Ecto neural progenitor cell (in vitro differentiated cells): ENCODE measurements around the gene TMEM266.

Source experiments
- DNase-seq: peaks from one replicate; pipeline ENCODE4 v3.0.0-alpha.2; 2018; ENCODE audit warnings: low spot score

TMEM266 gene

DNA sequence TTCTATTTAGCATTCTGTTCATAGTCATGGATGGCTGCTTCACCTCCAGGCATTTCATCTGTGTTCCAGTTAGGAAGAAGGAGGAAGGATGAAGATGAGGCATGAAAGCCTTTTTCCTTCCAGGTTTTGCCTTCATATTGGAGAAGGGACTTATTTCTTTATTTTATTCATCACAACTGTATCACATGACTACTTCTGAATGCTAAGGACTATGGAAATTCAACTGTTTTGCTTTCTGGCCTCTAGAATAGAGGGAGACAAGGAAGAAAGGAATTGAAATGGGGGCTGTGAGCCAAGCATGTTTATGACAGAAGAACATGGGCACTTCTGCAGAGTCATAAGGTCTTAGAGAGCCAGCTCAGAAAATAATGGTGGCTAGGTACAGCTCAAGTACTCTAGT is 10.4 kb downstream of the TMEM266 start:
- no peak for DNase-seq

DNA sequence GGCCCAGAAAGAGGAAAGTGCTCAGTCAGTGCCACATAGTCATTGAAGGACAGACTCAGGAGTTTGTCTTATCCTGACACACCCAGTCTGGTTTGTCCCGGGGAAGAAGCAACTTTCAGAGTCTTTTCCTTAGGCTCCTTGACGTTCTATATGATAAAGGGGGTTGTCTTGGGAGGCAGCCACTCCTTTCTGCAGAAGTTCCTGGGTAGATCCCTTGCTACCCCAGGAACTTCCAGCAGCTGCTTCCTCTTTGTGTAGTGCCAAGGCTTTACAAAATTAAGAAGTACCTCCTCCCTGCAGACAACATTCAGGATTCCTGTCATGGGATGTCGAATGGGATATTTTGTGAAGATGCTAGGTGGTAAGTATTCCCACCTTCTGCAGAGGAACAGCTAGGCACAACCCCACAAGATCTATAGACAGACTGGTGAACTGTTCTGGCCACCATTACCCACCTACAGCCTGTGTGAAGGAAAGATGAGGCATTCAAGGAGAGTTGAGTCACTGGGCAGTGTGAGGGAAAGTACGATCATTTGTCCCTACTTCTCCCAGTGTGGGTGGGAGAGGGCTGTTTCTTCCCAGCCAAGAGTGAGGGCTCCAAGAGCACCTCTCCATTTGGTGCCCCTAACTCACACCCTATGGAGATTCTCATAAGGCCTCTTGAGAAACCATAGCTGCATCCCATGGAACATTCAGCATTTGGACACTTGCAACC is 11.3 kb downstream of the TMEM266 start:
- DNase-seq, result no peak

DNA sequence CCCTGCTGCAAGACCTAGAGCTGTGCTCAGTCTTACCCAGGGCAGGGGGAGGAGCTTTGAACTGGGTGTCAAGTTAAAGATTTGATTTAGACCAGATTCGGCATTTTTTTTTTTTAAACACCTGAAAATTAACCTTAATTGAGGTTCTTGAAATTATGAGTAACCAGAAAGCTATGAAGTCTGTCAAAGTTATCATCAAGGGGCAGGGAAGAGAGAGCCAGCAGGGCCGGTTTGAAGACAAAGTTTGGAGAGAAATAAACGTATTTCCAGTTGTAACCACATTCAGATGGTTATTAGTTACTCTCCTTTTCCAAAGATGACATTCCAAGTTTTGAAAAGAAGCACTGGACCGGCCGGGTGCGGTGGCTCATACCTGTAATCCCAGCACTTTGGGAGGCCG is 12.0 kb downstream of the TMEM266 start:
- DNase-seq, result no peak

DNA sequence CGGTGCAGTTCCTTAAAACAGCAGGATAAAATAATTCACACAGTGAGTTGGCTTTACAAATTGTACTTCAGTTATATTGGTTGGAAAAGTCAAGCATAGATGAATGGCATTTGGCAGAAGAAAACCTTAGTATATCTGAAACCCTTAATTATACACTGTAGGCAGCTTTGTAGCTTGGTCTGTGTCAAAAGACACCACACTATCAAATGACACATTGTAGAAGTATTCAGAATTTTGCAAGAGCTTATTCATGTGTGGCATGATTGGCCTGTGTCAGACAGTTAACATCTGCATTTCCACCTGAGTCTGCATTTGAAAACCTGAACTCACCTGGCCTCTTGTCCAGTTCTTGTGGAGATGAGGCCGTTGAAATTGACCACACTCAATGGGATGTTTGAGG is 13.8 kb downstream of the TMEM266 start:
- DNase-seq, result no peak

DNA sequence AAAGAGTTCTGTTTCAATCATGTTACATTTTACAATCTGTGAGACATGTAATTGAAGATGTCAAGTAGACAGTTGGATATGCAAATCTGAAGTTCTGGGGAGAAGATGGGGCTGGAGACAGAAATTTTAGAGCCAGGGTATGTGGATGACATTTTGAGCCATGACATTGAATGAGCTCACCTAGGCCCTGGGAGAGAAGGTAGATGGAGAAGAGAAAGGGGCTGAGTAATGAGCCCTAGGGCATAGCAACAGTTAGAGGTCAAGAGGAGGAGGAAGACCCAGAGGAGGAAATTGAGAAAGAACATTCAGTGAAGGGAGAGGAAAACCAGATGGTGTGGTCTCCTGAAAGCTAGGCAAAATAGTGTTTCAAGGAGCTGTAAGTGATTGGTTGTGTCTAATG is 15.3 kb downstream of the TMEM266 start:
- no peak for DNase-seq

DNA sequence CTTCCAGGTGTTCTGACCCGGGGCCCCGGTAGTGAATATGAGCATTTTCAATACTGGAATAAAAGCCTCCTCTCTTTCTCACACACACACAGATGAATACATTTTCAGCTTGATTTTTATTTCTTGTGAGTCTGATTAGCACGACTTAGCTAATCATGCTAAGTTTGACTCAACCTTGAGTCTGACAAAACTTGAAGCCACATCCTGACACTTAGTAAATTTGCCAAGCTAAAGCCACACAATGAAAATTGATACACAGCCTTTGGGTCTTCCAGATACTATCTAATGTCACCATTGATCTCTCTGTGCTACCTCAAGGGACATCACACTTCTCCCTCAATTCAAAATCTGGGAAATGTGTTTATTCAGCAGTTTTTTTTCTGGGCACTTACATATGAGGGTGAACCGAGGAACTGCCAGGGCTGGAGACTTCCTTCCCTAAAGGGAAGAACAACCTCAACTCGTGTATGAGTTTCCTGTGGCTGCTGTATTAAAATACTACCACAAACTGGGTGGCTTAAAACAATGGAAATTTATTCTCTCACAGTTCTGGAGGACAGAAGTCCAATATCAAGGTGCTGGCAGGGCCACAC is 18.6 kb downstream of the TMEM266 start:
- DNase-seq, result no peak

DNA sequence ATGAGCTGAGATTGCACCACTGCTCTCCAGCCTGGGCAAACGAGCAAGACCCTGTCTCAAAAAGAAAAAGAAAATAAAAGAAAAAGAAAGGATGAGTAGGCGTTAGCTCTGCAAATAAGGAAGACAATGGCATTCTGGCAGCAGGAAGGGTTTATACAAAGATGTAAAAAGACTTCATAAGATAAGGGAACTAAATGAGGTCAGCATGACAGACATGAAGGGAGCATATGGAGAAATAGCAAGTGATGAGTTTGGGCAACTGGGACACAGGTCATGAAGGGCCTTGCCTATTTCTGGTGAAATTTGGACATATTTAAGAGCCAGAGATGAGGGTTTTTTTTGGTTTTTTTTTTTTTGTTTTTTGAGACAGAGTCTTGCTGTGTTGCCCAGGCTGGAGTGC is 24.5 kb downstream of the TMEM266 start:
- no peak for DNase-seq

DNA sequence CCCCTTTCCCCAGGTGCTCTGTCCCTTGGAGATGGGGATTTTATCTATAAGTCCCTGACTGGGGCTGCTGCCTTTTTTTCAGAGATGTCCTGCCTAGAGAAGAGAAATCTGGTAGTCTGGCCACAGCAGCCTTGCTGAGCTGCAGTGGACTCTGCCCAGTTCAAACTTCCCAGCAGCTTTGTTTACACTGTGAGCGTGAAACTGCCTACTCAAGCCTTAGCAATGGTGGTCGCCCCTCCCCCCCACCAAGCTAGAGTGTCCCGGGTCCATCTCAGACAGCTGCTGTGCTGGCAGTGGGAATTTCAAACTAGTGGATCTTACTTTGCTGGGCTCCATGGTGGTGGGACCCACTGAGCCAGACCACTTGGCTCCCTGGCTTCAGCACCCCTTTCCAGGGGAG is 38.9 kb downstream of the TMEM266 start:
- DNase-seq, result peak; percentile 50

DNA sequence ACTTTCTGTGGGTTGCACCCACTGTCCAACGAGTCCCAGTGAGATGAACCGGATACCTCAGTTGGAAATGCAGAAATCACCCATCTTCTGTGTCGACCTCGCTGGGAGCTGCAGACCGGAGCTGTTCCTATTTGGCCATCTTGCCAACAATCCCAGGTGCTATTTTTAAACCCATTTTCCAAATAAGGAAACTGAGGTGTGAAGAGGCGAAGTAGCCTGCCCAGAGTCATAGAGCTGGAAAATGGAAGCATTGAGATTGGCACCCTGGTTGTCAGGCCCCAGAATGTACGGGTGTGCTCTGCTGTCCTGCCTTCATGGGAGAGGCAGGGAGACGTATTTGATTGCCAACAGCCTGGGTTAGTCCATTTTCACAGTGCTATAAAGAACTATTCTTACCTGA is 39.6 kb downstream of the TMEM266 start:
- DNase-seq, result no peak

DNA sequence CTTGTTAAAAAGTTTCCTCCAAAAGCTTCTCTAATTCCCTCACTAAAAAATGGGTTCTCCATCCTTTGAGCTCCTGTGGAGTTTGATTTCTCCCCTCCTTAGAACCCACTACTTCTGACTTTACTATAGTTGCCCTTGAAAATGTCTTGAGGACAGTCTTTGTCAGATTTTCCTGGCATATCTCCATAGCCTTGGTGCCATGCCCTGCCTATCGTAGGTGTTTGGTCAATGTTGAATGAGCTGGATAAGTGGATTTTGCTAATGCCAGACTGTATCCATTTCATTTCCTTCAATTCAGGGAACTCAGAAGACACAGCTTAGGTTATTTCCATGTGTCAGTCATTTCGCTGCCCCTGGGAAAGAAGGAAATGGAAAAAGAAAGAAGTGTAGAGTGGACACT is 40.6 kb downstream of the TMEM266 start:
- DNase-seq, result no peak

DNA sequence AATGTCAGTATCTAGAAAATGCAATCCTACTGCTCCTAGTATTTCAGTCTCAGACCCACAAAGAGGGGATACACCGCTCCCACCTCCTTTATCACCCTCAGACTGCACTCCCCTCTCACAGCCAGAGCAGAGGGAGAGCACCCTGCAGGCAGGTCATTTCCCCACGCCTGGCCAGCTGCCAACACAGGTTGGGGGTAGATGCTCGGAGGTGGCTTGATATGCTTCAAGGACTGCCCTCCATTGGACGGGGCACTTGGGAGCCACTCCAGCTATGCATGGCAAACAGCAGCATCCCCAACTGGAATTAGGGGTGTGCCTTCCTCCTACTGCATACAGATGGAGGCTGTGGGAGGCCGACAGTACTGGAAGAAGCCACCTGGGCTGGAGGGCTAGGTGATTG is 41.9 kb downstream of the TMEM266 start:
- DNase-seq, result no peak

DNA sequence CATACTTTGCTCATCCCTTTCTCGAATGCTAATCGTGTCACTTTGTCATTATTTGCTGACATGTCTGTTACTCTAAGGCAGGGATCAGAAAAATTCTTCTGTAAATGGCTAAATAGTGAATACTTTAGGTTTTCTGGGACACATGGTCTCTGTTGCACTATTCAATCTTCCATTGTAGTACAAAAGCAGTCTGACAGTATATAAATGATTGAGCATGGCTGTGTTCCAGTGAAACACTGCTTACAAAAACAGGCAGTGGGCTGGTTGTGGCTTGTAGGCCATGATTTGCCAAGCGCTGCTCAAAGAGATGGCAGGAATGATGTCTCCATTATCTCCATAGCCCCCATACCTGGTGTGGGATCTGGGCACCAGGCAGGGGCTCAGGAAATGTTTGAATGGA is 45.6 kb downstream of the TMEM266 start:
- no peak for DNase-seq

DNA sequence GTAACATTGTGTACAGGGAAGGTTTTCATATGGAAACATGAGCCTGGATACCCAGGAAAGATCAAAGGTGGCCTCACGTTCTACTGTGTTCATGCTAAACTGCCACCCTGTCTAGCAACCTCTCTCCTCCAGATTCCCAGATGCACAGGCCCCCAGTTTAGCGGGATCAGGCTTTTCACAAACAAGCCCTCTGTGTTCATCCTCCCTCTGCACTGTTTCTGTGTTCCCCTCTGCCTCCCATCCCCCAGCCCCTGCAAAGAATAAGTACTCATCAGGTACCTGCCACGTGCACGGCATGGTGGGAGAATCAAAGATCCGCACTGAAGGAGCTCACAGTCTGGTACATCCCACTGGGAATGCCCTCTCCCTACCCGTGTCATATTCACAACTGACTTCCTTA is 46.1 kb downstream of the TMEM266 start:
- no peak for DNase-seq

DNA sequence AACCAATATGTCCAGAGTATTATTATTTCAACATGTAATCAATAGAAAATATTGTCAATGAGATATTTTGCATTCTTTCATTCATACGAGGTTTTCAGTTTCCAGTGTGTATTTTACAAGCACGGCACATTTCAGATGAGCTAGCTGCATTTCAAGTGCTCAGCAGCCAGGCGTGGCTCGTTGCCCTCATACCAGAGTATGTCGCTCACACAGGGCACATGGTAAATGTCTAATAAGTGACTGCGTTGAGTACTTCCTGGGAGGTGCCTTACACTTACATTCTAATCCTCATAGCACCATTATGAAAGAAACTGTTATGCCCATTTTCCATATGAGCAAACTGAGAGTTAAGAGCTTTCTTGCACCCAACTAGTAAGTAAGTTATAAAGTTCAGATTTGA is 47.4 kb downstream of the TMEM266 start:
- no peak for DNase-seq

DNA sequence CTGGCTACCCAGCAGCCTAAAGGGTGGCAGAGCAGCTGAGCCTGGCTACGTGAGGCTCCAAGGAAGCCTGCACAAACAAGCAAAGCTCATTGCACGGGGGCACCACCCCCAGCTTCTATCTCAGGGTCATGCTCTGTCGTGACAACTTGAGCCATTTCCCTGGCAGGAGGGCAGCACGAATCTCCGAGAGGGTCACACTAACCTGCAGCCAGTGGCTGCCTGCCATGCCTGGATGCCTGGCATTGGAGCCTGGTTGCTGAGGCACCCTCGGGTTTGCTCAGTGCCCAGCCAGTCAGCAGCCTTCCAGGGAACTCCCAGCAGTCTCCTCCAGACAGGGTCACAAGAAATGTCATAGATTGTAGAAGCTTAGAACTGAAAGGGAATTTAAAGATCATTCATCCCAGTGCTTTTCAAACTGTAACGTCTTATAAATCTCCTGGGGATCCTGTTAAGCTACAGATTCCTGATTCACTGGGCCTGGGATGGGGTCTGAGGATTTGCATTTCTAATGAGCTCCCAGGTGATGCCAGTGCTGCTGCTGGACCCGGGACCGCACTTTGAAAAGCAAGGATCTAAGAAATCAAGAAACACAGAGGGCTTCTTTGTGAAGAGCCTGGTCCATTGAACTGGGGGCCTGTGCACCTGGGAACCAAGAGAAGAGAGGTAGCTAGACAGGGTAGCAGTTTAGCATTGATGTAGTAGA is 48.4 kb downstream of the TMEM266 start:
- DNase-seq, result peak; percentile 56

DNA sequence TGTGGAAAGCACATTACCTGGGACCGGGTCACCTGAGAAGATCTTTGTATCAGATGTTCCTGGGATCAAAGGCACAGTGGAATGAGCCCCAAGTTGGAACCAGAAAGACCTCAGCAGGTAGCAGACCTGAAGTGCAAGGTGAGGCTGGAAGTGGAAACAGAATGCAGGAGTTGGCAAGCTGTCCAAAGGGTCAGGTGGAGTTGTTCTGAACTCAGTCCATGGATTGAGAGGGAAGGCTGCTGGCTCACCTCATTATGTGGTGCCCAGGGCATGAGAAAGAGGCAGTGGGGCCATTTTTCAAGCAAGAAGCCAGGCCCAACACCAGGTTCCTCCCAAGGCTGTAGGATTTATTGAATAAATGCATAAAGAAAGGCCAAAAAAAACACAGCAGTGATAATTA is 49.3 kb downstream of the TMEM266 start:
- no peak for DNase-seq

DNA sequence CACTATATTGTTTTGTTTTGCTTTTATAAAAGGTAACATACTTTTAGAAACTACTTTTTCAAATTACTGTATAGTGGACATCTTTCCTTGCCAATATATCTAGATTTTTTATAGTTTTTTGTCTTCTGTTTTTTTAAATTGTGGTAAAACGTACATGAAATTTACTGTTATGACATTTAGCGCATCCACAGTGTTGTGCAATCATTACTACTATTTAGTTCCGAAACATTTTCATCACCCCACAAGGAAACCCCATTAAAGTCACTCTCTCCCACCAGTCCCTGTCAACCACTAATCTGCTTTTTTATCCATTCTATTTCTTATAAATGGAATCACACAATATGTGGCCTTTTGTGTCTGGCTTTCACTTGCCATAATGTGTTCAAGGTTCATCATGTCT is 54.8 kb downstream of the TMEM266 start:
- no peak for DNase-seq

DNA sequence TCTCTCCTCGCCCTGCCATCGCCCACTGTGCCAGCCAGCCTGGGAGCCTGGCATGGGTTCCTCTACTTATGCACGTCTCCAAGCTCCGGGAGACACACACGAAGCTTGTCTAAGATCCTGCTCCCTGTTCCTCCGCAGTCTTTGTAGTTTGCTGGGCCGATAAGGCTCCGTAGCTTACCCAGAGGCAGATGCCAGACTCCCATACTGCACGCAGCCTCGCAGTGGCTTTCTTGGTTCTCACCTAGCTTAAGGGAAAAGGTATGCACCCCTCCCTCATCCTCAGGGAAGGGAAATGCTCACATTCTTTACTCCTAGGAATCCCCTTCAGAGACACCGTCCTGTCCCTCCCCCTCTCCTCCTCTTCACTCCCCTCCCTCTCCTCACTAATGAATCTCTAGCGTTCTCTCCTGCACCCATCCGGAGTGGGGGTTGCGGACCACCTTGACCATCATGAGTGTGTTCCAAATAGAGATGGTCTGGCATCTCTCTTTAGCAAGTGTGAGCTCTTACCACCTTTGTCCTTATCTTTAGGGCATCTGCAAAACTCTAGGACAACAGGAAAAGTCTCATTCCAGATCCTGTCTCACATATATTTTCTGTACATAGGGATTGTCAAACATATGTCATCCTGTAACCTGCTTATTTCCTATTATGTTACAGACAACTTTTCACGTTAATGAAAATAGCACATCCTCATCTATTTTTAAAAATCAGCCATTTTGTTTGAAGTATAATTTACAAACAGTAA is 56.5 kb downstream of the TMEM266 start:
- DNase-seq, result peak; percentile 53

DNA sequence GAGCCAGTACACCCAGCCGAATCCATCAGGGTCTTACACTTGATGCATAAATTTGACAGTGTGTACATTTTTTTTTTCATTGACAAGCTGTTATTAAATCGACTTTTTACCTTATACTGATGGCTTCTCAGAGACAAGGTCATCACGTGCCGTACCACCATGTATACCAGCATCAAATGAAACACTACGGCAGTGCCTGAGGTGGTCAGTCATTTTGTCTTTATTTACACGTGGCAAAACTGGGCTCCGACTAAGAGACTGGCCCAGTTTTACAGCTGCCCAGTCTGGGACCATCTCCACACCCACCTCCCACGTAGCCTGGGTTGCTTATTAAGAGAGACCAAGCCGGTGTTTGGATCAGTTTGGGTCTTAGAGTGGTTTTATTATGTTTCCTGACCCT is 57.4 kb downstream of the TMEM266 start:
- DNase-seq, result no peak

DNA sequence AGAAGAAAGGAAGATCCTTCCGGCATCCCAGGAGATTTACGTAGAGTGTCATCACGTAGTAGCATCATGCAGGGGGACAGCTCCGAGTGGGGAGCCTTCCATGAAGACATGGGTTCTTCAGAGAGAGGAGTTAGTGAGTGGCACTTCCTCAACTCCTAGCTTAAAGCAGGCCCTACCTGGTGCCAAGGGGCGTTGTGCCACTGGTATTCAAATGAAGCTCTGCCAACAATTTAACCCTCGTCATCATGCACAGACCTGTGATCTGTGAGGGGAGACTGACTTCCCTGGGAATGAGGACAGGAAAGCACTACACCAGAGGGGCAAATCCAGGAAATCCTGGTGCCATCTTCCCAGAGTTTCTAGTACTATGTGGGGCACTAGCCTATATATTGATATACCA is 59.0 kb downstream of the TMEM266 start:
- no peak for DNase-seq

DNA sequence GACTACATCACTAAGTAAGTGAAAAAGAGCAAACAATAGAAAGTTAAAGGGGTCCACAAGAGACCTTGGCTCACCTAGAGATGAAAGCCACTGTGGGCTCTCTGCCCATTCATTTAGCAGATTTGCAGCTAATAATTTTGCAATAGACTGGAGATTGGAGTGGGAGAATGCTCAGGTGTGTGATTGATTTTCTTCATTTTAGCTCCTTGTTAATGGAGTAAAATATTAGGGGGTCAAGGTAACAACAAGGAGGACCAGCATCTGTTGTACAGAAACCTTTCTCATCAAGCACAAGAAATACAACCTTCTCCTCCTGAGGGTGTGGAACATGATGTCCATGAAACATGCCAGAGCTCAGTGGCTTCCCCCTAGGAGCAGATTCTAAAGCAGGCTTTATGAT is 63.2 kb downstream of the TMEM266 start:
- no peak for DNase-seq

DNA sequence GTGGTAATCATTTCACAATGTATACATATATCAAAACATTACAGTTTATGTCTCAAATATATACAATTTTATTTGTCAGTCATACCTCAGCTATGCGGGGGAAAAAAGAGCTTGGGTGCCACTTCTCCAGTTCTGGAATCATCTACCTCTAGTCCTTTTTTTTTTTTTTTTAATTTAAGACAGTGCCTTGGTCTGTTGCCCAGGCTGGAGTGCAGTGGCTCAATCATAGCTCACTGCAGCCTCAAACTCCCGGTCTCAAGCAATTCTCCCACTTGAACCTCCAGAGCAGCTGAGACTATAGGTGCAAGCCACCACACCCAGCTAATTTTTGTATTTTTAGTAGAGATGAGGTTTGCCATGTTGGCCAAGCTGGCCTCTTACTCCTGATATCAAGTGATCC is 67.4 kb downstream of the TMEM266 start:
- DNase-seq, result no peak

DNA sequence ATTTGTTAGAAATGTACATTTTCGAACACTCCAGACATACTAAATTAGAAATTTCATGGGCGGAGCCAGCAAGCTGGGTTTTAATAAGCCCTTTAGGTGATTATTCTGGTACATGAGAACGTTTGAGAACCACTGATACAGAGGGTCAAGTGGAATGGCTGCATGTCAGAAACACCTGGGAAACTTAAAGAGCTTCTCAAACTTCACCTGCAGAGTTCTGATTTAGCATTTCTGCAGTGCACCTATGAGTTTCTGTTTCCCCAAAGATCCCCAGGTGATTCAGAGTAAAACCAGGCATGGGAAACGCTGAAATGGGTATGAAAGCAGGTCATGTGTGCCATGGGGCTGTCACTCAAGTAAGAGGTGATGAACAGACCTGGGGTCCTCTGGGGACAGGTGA is 68.1 kb downstream of the TMEM266 start:
- no peak for DNase-seq
